Hematopoietic multipotent progenitor cell treated with erythropoietin and hydrocortisone succinate and interleukin-3 and kit ligand, for 15 days (in vitro differentiated cells): ENCODE measurements around the gene CAPZA1.

Source experiments
- DNase-seq: peaks from one replicate; pipeline ENCODE4 v3.0.0-alpha.2; 2015; ENCODE audit warnings: low spot score

Gene CAPZA1

DNA sequence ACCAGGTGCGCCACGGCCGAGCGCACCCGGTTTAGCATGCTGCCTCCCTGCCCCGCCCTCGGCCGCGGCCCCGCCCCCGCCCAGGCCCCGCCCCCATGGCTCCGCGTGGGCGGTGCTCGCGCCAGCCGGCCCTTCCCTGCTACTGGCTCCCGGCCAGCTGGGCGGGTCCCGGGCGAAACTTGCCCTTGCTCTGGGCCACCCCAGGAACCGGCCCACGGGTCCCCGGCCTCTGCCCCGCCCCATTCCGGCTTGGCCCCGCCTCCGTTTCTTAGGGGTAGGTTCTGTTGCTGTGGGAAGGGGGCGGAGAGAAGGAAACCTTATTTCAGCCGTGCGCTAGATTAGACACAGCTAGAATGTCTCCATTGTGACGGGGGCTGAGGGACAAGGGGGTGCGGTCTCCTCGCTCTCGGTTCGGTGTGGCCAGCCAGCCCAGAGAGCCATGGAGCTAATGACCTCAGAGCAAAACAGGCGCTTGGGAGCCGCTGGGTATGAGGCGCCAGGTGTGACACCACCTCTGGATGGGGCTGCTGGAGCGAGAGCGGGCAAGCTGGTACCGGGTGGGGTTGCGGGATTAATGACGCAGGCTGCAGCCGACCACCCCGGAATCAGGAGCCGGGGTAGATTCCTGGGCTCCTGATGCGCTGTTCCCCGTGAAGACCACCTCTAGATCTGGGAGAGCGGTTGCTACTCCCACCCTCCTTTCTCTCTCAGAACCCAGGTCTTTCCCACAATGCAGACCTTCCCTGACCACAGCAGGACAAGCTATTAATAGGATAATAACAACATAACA lies 95.8 kb downstream of the CAPZA1 start, which contains the start of gene PPM1J:
Gene PPM1J, minus strand, starts transcription at position 69 of the 790 bp plus-strand sequence. Its CDS starts 31 bp downstream, at position 38.
- peak; percentile 95 for DNase-seq

GRCh38 chr1:112716133-112716720 lies 96.6 kb downstream of the CAPZA1 start:
- DNase-seq, result peak; percentile 88

- DNase-seq, result no peak
These were observed 97.7 kb downstream of the CAPZA1 start for GRCh38 chr1:112717263-112717873.

GRCh38 chr1:112718691-112719418 lies 99.2 kb downstream of the CAPZA1 start:
- peak; percentile 70 for DNase-seq

DNA sequence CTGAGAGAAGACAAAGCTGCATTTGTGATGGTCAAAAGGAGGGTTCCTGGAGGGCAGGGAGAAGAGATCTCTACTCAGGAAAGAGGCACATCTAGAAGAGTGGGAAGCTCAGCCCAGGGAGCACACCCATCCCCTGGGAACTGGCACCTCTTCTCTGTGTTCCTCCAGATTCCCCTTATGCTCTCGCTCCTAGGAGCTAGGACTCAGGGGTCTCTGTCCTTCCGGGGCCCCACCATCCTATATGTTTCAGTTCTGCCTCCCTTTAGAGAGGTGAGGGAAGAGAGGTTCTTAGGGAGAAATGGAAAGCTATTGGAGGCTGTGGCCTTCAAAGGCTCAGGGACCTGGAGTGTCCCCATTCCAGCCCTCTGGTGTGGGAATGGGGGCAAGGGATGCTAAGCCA lies 100.1 kb downstream of the CAPZA1 start:
- DNase-seq, result no peak

DNA sequence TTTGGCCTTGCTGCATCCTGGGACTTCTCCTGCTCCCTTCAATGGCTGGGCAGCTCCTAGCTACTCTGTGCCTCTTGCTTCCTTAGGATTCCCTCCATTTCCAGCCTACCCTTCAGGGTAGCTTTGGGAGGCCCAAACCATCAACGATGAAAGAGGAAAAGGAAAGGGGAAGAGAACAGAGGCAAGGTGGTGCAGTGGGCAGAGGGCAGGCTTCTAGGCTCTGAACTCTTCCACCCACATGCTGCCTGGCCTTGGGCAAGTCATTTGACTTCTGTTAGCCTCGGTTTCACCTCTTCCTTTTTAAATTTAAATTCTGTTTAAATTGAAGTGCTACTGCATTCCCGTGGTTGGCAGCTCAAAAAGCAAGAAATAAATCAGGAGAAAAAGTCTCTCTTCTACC lies 101.2 kb downstream of the CAPZA1 start:
- DNase-seq, result no peak
